Measurements from ENCODE around the gene KRT35. TPM values are rescaled to one million over a fixed set of nuclear protein-coding genes. Genes with fewer than 3 reads are reported as not detected.
A peak's percentile ranks its signal among the peaks of the same experiment; 100 is the strongest.

The KRT35 gene
- polyA plus RNA-seq, 1 experiment = not detected

DNA sequence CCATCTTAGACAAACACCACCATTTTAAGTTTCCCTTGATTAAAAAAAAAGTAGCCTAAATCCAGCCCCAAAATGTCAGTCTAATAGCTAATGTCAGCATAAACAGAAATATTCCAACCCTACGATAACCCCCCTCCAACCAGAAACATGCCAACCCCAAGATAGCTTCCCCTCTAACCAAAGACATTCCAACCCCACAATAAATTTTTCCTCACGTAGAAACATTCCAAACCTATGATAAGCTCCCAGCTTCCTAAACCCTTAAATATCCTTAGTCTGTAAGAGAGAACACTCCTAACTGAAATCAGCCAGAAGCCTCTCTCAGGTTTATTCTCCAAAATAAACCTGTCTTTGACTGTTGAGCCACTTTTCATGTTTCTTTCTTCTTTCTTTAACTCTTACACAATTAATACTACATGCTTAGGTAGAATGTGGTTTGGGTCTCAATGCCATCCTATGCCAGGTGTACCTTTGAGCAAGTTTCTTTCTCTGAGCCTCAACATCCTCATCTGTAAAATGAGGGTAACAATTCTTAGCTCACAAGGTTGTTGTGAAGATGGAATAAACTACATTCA, 29.7 kb downstream of the KRT35 start:
- DNase-seq (ENCODE audit: low read depth) = peak; percentile 78
- Histone ChIP-seq H3K4me3 (ENCODE audit: low read depth, low read length) (no peak overlapping the region), H3K36me3 (ENCODE audit: control insufficient read depth, insufficient read depth, low read length) (no peaks in the 10 kb centered on the region), H3K27me3 (ENCODE audit: control insufficient read depth, insufficient read depth, low read length) (no peaks in the 10 kb centered on the region)
- TF ChIP-seq, protein P1, sequence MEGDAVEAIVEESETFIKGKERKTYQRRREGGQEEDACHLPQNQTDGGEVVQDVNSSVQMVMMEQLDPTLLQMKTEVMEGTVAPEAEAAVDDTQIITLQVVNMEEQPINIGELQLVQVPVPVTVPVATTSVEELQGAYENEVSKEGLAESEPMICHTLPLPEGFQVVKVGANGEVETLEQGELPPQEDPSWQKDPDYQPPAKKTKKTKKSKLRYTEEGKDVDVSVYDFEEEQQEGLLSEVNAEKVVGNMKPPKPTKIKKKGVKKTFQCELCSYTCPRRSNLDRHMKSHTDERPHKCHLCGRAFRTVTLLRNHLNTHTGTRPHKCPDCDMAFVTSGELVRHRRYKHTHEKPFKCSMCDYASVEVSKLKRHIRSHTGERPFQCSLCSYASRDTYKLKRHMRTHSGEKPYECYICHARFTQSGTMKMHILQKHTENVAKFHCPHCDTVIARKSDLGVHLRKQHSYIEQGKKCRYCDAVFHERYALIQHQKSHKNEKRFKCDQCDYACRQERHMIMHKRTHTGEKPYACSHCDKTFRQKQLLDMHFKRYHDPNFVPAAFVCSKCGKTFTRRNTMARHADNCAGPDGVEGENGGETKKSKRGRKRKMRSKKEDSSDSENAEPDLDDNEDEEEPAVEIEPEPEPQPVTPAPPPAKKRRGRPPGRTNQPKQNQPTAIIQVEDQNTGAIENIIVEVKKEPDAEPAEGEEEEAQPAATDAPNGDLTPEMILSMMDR (IDR thresholded peaks at IDR 0.05; ENCODE audit: insufficient read depth, low read depth, low read length) = no peak
- CTCF ChIA-PET = interaction anchor here (0.8 to 0.9 kb wide), 3 partner anchors 47 to 214 kb away, joined by 3 to 5 read pairs (median 3); no protein-coding TSS in a partner anchor
- POLR2A ChIA-PET = interaction anchor here (0.6 kb wide), 1 partner anchor 83 kb away, joined by 4 read pairs; no protein-coding TSS in a partner anchor

DNA sequence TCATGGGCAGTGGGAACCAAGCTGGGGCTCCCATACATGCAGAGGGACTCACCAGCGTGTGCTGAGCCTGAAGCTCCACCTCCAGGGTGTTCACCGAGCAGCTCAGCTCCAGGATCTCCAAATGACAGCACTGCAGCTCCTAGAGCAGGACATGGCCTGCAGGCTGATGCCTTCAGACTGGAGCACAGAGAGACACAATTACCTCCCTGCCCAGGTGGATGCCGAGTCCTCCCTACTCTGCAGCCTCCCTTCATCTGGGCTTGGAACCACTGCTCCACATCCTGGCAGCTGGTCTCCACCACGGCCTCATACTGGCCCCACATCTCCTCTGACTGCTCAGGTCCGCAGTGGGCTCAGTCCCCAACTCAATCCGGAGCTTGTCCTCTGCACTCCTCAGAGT, 31.9 kb downstream of the KRT35 start:
- DNase-seq (ENCODE audit: low read depth) = no peak
- CTCF ChIA-PET = interaction anchor here (1.0 to 2.1 kb wide), 2 partner anchors 12 to 99 kb away, joined by 3 to 12 read pairs; no protein-coding TSS in a partner anchor

DNA sequence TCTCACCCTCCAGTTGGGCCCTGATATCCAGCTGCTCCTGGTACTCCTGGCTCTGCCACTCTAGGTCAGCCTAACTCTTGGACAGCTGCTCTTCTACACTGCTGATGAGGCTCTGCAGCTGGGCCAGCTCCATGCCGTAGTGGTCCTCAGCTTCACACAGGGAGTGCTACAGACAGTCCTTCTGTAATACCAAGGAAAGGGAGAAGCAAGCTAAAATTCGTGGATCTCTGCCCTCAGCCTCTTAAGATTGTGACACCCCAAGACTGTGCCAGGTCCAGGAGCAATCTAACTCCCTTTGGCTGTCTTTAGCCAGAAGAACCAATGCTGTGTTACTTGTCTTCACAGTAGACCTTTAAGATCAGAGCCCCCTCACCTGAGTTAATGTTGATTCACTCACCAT, 32.4 kb downstream of the KRT35 start:
- ChIA-PET CTCF (interaction anchor here (1.0 to 2.1 kb wide), 2 partner anchors 13 to 100 kb away, joined by 3 to 12 read pairs; no protein-coding TSS in a partner anchor), POLR2A (no interaction called here)
- no peaks in the 10 kb centered on the region for H3K36me3 ChIP-seq (ENCODE audit: control insufficient read depth, insufficient read depth, low read length)
- no peak overlapping the region for H3K4me3 ChIP-seq (ENCODE audit: low read depth, low read length)
- no peak for DNase-seq (ENCODE audit: low read depth)
- H3K27me3 ChIP-seq (ENCODE audit: control insufficient read depth, insufficient read depth, low read length) = no peaks in the 10 kb centered on the region
- TF ChIP-seq, protein P1 (IDR thresholded peaks at IDR 0.05; ENCODE audit: insufficient read depth, low read depth, low read length) = no peak

More for the DNA sequence above, 31.9 kb downstream of the KRT35 start:
- Histone ChIP-seq H3K4me3 (ENCODE audit: low read depth, low read length) (no peak overlapping the region), H3K36me3 (ENCODE audit: control insufficient read depth, insufficient read depth, low read length) (no peaks in the 10 kb centered on the region), H3K27me3 (ENCODE audit: control insufficient read depth, insufficient read depth, low read length) (no peaks in the 10 kb centered on the region)
- TF ChIP-seq, protein P1 (IDR thresholded peaks at IDR 0.05; ENCODE audit: insufficient read depth, low read depth, low read length) = no peak
- POLR2A ChIA-PET = no interaction called here

DNA sequence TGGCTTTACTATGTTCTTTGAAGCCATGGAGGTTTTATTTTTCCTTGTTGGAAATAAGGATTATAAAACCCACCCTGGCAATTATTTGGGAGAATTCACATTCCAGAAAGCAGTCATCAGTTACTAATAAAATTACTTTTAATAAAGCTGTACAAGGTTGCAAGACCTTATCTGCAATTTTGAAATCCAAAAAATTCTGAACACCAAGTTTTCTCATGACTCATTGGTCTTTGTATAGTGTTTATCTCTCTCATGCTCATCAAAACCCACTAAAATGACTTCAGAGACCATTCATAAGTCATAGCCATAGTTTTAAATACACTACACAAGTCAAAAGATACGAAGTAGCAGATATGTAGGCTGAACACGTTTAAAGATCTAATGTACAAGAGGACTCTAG, 34.1 kb downstream of the KRT35 start:
- Histone ChIP-seq H3K27me3 (ENCODE audit: control insufficient read depth, insufficient read depth, low read length) (no peaks in the 10 kb centered on the region), H3K36me3 (ENCODE audit: control insufficient read depth, insufficient read depth, low read length) (no peaks in the 10 kb centered on the region), H3K4me3 (ENCODE audit: low read depth, low read length) (no peak overlapping the region)
- ChIA-PET CTCF (interaction anchor here (0.8 kb wide), 2 partner anchors 10 to 102 kb away, joined by 3 to 4 read pairs; no protein-coding TSS in a partner anchor), POLR2A (interaction anchor here (0.6 kb wide), 4 partner anchors 18 to 241 kb away, joined by 3 to 14 read pairs (median 5); no protein-coding TSS in a partner anchor)
- TF ChIP-seq, protein P1 (IDR thresholded peaks at IDR 0.05; ENCODE audit: insufficient read depth, low read depth, low read length) = no peak
- DNase-seq (ENCODE audit: low read depth) = peak; percentile 77

DNA sequence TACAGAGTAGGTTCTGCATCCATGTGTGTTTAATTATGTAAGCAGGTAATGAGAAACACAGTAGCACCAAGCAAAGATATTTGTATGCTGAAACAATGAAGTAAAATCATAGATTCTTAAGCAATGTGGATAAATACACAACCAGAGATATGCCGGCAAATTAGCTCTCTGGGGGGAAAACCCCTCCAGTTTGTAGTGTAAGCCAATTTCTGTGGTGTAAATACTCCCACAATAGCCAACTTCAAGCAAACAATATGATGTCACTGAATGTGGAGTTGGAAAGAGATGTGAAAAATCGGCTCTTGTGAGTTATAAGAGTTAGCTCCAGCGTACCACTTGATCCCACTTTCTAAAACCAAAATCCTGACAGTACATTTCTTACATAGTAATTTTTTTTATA, 36.3 kb downstream of the KRT35 start:
- Histone ChIP-seq H3K36me3 (ENCODE audit: control insufficient read depth, insufficient read depth, low read length) (no peaks in the 10 kb centered on the region), H3K27me3 (ENCODE audit: control insufficient read depth, insufficient read depth, low read length) (no peaks in the 10 kb centered on the region), H3K4me3 (ENCODE audit: low read depth, low read length) (no peak overlapping the region)
- TF ChIP-seq, protein P1 (IDR thresholded peaks at IDR 0.05; ENCODE audit: insufficient read depth, low read depth, low read length) = no peak
- CTCF ChIA-PET = interaction anchor here (1.2 to 1.3 kb wide), 2 partner anchors 14 to 51 kb away, joined by 3 to 4 read pairs; no protein-coding TSS in a partner anchor
- no peak for DNase-seq (ENCODE audit: low read depth)
- POLR2A ChIA-PET = no interaction called here

Measured in BJ (cell line).